HAP-1 (cell line): Measurements from ENCODE around the gene CRYBB1.

Experiments
- DNase-seq, 2 experiments: peaks; one replicate each; pipeline ENCODE4 v3.0.0-alpha.2; 2016 to 2020; ENCODE audit warnings: low spot score in 2 of 2
- H3K27me3 ChIP-seq: fragments of 250-450 bp; sonication (Bioruptor Pico); 2 replicates; pipeline ENCODE4 v1.5.1; 2020; ENCODE audit warnings: low read depth, mild to moderate bottlenecking, moderate library complexity
- H3K36me3 ChIP-seq: fragments of 250-450 bp; sonication (Bioruptor Pico); replicated peaks from 2 replicates; pipeline ENCODE4 v1.5.1; 2020; ENCODE audit warnings: mild to moderate bottlenecking
- H3K4me1 ChIP-seq: fragments of 250-450 bp; sonication (Bioruptor Pico); 2 replicates; pipeline ENCODE4 v1.5.1; 2020; ENCODE audit warnings: mild to moderate bottlenecking
- H3K4me3 ChIP-seq: fragments of 250-450 bp; sonication (Bioruptor Pico); 2 replicates; pipeline ENCODE4 v1.5.1; 2020; ENCODE audit warnings: mild to moderate bottlenecking, moderate library complexity
- H3K9me3 ChIP-seq: fragments of 250-450 bp; sonication (Bioruptor Pico); 2 replicates; pipeline ENCODE4 v1.5.1; 2020; ENCODE audit warnings: mild to moderate bottlenecking, moderate library complexity
- in situ Hi-C: fragments of 300-500 bp; cut with MboI; formaldehyde crosslinking; loops from 3 replicates; pipeline ENCODE4 v1.14.3; 2020; ENCODE audit warnings: low sequenced_read_pairs, inconsistent platforms, mixed read lengths

The CRYBB1 gene

GRCh38 chr22:26587991-26588613 lies 29.7 kb downstream of the CRYBB1 start:
- H3K36me3 ChIP-seq: no peaks in the 10 kb centered on the region
- DNase-seq: no peak
- peaks cover 5% of the 10 kb centered on the region for H3K27me3 ChIP-seq
- no peak overlapping the region for H3K4me3 ChIP-seq
- in situ Hi-C loops: no loop called here
- H3K4me1 ChIP-seq: peaks cover 7% of the 10 kb centered on the region
- 0 out of 2 replicates have a peak, but pooled peaks cover 3% of the 10 kb centered on the region for H3K9me3 ChIP-seq

GRCh38 chr22:26586556-26587325 lies 31.1 kb downstream of the CRYBB1 start:
- Histone ChIP-seq H3K27me3 (no peaks in the 10 kb centered on the region; the same call in 1 of the 2 replicates), H3K4me3 (no peak overlapping the region), H3K36me3 (no peaks in the 10 kb centered on the region), H3K9me3 (0 out of 2 replicates have a peak, but pooled peaks cover 3% of the 10 kb centered on the region), H3K4me1 (peaks cover 7% of the 10 kb centered on the region)
- DNase-seq: no peak
- in situ Hi-C loops: no loop called here

GRCh38 chr22:26585104-26585790 lies 32.6 kb downstream of the CRYBB1 start:
- no peak for DNase-seq
- in situ Hi-C loops: no loop called here
- H3K36me3 ChIP-seq: no peaks in the 10 kb centered on the region
- no peak overlapping the region for H3K4me3 ChIP-seq
- H3K9me3 ChIP-seq: 0 out of 2 replicates have a peak, but pooled peaks cover 3% of the 10 kb centered on the region
- H3K27me3 ChIP-seq: no peaks in the 10 kb centered on the region
- peaks cover 1% of the 10 kb centered on the region for H3K4me1 ChIP-seq

- in situ Hi-C loops: no loop called here
- DNase-seq: no peak
- Histone ChIP-seq H3K4me3 (no peak overlapping the region), H3K4me1 (no peaks in the 10 kb centered on the region), H3K9me3 (0 out of 2 replicates have a peak, but pooled peaks cover 3% of the 10 kb centered on the region), H3K27me3 (no peaks in the 10 kb centered on the region), H3K36me3 (no peaks in the 10 kb centered on the region)
Measured at GRCh38 chr22:26584010-26584409, 33.8 kb downstream of the CRYBB1 start.

- H3K9me3 ChIP-seq: no peaks in the 10 kb centered on the region
- H3K4me1 ChIP-seq: no peaks in the 10 kb centered on the region
- in situ Hi-C loops: no loop called here
- H3K36me3 ChIP-seq: no peaks in the 10 kb centered on the region
- no peaks in the 10 kb centered on the region for H3K27me3 ChIP-seq
- no peak for DNase-seq
- H3K4me3 ChIP-seq: no peak overlapping the region
Measured at GRCh38 chr22:26581633-26582168, 36.1 kb downstream of the CRYBB1 start.

GRCh38 chr22:26581026-26581425 lies 36.8 kb downstream of the CRYBB1 start:
- in situ Hi-C loops: no loop called here
- Histone ChIP-seq H3K4me3 (no peak overlapping the region), H3K4me1 (no peaks in the 10 kb centered on the region), H3K9me3 (no peaks in the 10 kb centered on the region), H3K36me3 (no peaks in the 10 kb centered on the region), H3K27me3 (no peaks in the 10 kb centered on the region)
- DNase-seq: no peak

GRCh38 chr22:26580240-26580962 lies 37.4 kb downstream of the CRYBB1 start:
- no peaks in the 10 kb centered on the region for H3K27me3 ChIP-seq
- H3K4me3 ChIP-seq: no peak overlapping the region
- no peaks in the 10 kb centered on the region for H3K4me1 ChIP-seq
- H3K9me3 ChIP-seq: no peaks in the 10 kb centered on the region
- H3K36me3 ChIP-seq: no peaks in the 10 kb centered on the region
- DNase-seq: no peak
- in situ Hi-C loops: no loop called here

- no peak for DNase-seq
- H3K27me3 ChIP-seq: no peaks in the 10 kb centered on the region
- in situ Hi-C loops: no loop called here
- no peaks in the 10 kb centered on the region for H3K36me3 ChIP-seq
- no peak overlapping the region for H3K4me3 ChIP-seq
- no peaks in the 10 kb centered on the region for H3K4me1 ChIP-seq
- no peaks in the 10 kb centered on the region for H3K9me3 ChIP-seq
Measured at GRCh38 chr22:26579331-26579886, 38.4 kb downstream of the CRYBB1 start.

GRCh38 chr22:26577081-26577480 lies 40.7 kb downstream of the CRYBB1 start:
- no peaks in the 10 kb centered on the region for H3K27me3 ChIP-seq
- H3K4me3 ChIP-seq: no peak overlapping the region
- no peaks in the 10 kb centered on the region for H3K9me3 ChIP-seq
- H3K36me3 ChIP-seq: no peaks in the 10 kb centered on the region
- in situ Hi-C loops: no loop called here
- no peak for DNase-seq
- no peaks in the 10 kb centered on the region for H3K4me1 ChIP-seq

GRCh38 chr22:26576026-26576680 lies 41.7 kb downstream of the CRYBB1 start:
- Histone ChIP-seq H3K4me1 (no peaks in the 10 kb centered on the region), H3K4me3 (no peak overlapping the region), H3K9me3 (no peaks in the 10 kb centered on the region), H3K36me3 (no peaks in the 10 kb centered on the region), H3K27me3 (no peaks in the 10 kb centered on the region)
- DNase-seq: no peak
- in situ Hi-C loops: no loop called here

- H3K4me1 ChIP-seq: peaks cover under 1% of the 10 kb centered on the region; the same call in 1 of the 2 replicates
- in situ Hi-C loops: no loop called here
Measured at GRCh38 chr22:26574001-26574723, 43.7 kb downstream of the CRYBB1 start.

GRCh38 chr22:26573026-26573662 lies 44.7 kb downstream of the CRYBB1 start:
- DNase-seq: no peak
- no peak overlapping the region for H3K4me3 ChIP-seq

More at GRCh38 chr22:26574001-26574723, 43.7 kb downstream of the CRYBB1 start:
- H3K36me3 ChIP-seq: no peaks in the 10 kb centered on the region
- no peak overlapping the region for H3K4me3 ChIP-seq
- no peaks in the 10 kb centered on the region for H3K27me3 ChIP-seq
- no peak for DNase-seq
- no peaks in the 10 kb centered on the region for H3K9me3 ChIP-seq

More at GRCh38 chr22:26573026-26573662, 44.7 kb downstream of the CRYBB1 start:
- Histone ChIP-seq H3K36me3 (no peaks in the 10 kb centered on the region), H3K9me3 (no peaks in the 10 kb centered on the region), H3K4me1 (peaks cover 9% of the 10 kb centered on the region), H3K27me3 (no peaks in the 10 kb centered on the region)
- in situ Hi-C loops: no loop called here
